Pancreas (tissue), 10 donors: ENCODE data around the gene PTGER1. TPM values are rescaled to one million over a fixed set of nuclear protein-coding genes. Genes with fewer than 3 reads are reported as not detected.

Source experiments
- ATAC-seq, 4 donors: fragments of 200-7000 bp; cut with Tn5 transposase; one replicate each; pipeline versions ENCODE4 v1.8.0 to v1.9.1; 2020; ENCODE audit warnings: mild to moderate bottlenecking in 4 of 4, moderate library complexity in 4 of 4
- DNase-seq, 6 donors: peaks; one replicate each; pipeline ENCODE4 v3.0.0-alpha.2; 2020
- FAIRE-seq: peaks from 2 replicates; lab custom pipeline; 2012; peaks lifted over from hg19 to GRCh38; lab: Jason Lieb, UNC
- H3K27ac ChIP-seq, 4 donors: fragments of 200-600 bp; sonication (generic); 1 replicate in 3 of 4; 2 replicates in 1 of 4; pipeline versions ENCODE4 v1.5.0 to v1.8.0; 2020
- H3K27me3 ChIP-seq, 4 donors: fragments of 200-600 bp; one replicate each; pipeline ENCODE4 v1.8.0; 2021
- H3K36me3 ChIP-seq, 3 donors: fragments of 200-600 bp; sonication (generic) in 1 of 3; one replicate each; pipeline versions ENCODE4 v1.5.0 to v1.8.0; 2020 to 2021
- H3K4me1 ChIP-seq, 3 donors: fragments of 200-600 bp; one replicate each; pipeline ENCODE4 v1.8.0; 2021
- H3K4me3 ChIP-seq, 4 donors: fragments of 200-600 bp; sonication (generic) in 2 of 4; one replicate each; pipeline versions ENCODE4 v1.5.0 to v1.8.0; 2020 to 2021
- H3K9me3 ChIP-seq, 4 donors: fragments of 200-600 bp; one replicate each; pipeline ENCODE4 v1.8.0; 2021
- WGBS, 2 donors: extraction: QIAGEN DNeasy Blood & Tissue Kit; methylation state at CpG; one replicate each; pipeline ENCODE4 v1.1.7; 2013; 5-methylcytosine and 5-hydroxymethylcytosine counted together
- intact Hi-C, 3 donors: fragments of 100-400 bp; cut with DNase I; formaldehyde crosslinking; loops; one replicate each; pipeline versions ENCODE4 v1.11.1 to v1.14.2; 2022
- polyA plus RNA-seq, 2 donors: library from polyadenylated mRNA; stranded (reverse); fragments of 200-250 nt; gene quantifications; one replicate each; pipeline ENCODE4 v1.2.3, GENCODE V29; 2013
- total RNA-seq, 6 donors: library from RNA; stranded (reverse); fragmentation: NEBNext Ultra II Directional in 4 of 6; extraction: Animal tissue kit (Norgen Biotek cat#: 25700) in 4 of 6; gene quantifications; one replicate each; pipeline versions ENCODE4 v1.2.1 to v1.2.4, GENCODE V29; 2021 to 2023
- TF ChIP-seq, protein P1 (sequence below), 4 donors: fragments of 200-600 bp; sonication (generic) in 3 of 4; IDR thresholded peaks; one replicate each; pipeline versions ENCODE4 v1.5.0 to v1.8.0; 2021; ENCODE audit warnings: antibody characterized with exemption in 4 of 4
- donor health status: healthy with polysubstance abuse.
- donor health status: DM: no; HTN: no; CAD: no; lungs with moderate emphysema.
- donor health status: DM: no; HTN: no; CAD: no.
- donor health status: control.
- donor health status: control.
- donor health status: Bipolar disorder and iron deficiency.
- donor health status: DM: yes; HTN: yes; CAD: no.
- donor health status: DM: no; HTN: no; CAD: no.
- donor health status: DM: no; HTN: no; CAD: no.
- donor health status: DM: yes; HTN: yes; CAD: no.

PTGER1 gene
- total and polyA plus RNA-seq, 8 donors = 0.12 to 0.61 (median 0.28) TPM; not detected in 1

- TF ChIP-seq, protein P1, sequence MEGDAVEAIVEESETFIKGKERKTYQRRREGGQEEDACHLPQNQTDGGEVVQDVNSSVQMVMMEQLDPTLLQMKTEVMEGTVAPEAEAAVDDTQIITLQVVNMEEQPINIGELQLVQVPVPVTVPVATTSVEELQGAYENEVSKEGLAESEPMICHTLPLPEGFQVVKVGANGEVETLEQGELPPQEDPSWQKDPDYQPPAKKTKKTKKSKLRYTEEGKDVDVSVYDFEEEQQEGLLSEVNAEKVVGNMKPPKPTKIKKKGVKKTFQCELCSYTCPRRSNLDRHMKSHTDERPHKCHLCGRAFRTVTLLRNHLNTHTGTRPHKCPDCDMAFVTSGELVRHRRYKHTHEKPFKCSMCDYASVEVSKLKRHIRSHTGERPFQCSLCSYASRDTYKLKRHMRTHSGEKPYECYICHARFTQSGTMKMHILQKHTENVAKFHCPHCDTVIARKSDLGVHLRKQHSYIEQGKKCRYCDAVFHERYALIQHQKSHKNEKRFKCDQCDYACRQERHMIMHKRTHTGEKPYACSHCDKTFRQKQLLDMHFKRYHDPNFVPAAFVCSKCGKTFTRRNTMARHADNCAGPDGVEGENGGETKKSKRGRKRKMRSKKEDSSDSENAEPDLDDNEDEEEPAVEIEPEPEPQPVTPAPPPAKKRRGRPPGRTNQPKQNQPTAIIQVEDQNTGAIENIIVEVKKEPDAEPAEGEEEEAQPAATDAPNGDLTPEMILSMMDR (IDR thresholded peaks at IDR 0.05) = peak; percentile 88 to 97 (median 94)
- H3K27ac ChIP-seq = no peak overlapping the region
- WGBS, 2 donors = 3% methylated on average over 61 to 66 of the region's 66 CpGs
- no peaks in the 10 kb centered on the region for H3K9me3 ChIP-seq
- no peak overlapping the region for H3K4me3 ChIP-seq
- intact Hi-C loops = no loop called here
- ATAC-seq (peak; percentile 55 to 78 (median 70)), DNase-seq (peak in 5 of 6 donors; percentile 40 to 93 (median 71)), FAIRE-seq (no peak)
- H3K36me3 ChIP-seq = peaks cover 0 to 19% (median 0%) of the 10 kb centered on the region in 3 donors
- peaks cover 4 to 5% (median 5%) of the 10 kb centered on the region in 3 donors for H3K4me1 ChIP-seq
- H3K27me3 ChIP-seq = no peaks in the 10 kb centered on the region
These were observed 2.8 kb downstream of the PTGER1 start for GRCh38 chr19:14472202-14472938.

GRCh38 chr19:14471436-14472187 lies 3.5 kb downstream of the PTGER1 start:
- Histone ChIP-seq H3K27me3 (no peaks in the 10 kb centered on the region), H3K27ac (no peak overlapping the region), H3K9me3 (no peaks in the 10 kb centered on the region), H3K4me1 (peaks cover 4 to 5% (median 5%) of the 10 kb centered on the region in 3 donors), H3K36me3 (peaks cover 0 to 22% (median 0%) of the 10 kb centered on the region in 3 donors), H3K4me3 (no peak overlapping the region)
- FAIRE-seq (no peak), ATAC-seq (no peak), DNase-seq (peak in 1 of 6 donors; percentile 73)
- TF ChIP-seq, protein P1 (IDR thresholded peaks at IDR 0.05) = no peak
- 65 to 83% methylated on average over 43 to 46 of the region's 46 CpGs for WGBS, 2 donors
- intact Hi-C loops = no loop called here

DNA sequence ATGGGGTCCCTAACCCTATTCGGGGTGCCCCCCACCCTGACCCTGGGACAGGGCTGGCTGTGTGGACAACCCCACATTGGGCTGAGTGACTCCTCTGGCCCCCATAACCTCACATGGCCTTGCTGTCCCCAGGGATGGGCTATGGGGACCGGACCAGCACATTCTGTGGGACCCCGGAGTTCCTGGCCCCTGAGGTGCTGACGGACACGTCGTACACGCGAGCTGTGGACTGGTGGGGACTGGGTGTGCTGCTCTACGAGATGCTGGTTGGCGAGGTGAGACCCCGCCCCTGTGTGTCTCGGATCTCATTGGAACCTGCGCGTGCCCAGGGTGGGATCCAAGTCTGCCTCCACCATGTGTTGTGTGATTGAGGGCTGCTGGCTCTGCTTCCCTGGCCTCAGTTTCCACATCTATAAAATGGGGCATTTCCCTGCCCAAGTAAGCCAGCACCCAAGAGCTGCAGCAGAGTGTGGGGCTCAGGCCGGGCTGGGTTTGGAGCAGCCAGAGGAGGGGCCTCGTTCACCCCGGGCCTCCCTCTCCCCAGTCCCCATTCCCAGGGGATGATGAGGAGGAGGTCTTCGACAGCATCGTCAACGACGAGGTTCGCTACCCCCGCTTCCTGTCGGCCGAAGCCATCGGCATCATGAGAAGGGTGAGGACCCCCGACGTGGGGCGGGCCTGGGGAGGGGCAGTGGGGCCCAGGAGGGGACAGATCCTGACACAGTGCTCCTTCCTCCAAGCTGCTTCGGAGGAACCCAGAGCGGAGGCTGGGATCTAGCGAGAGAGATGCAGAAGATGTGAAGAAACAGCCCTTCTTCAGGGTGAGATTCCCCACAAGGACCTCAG lies 4.9 kb downstream of the PTGER1 start:
- FAIRE-seq (no peak), DNase-seq (peak in 1 of 6 donors; percentile 55), ATAC-seq (no peak)
- Histone ChIP-seq H3K4me1 (peaks cover 4 to 5% (median 5%) of the 10 kb centered on the region in 3 donors), H3K27me3 (no peaks in the 10 kb centered on the region), H3K27ac (no peak overlapping the region), H3K4me3 (no peak overlapping the region), H3K9me3 (no peaks in the 10 kb centered on the region), H3K36me3 (peaks cover 0 to 28% (median 0%) of the 10 kb centered on the region in 3 donors)
- WGBS, 2 donors = 87 to 88% methylated on average over 32 of the region's 32 CpGs
- intact Hi-C loops = no loop called here
- TF ChIP-seq, protein P1 (IDR thresholded peaks at IDR 0.05) = no peak

DNA sequence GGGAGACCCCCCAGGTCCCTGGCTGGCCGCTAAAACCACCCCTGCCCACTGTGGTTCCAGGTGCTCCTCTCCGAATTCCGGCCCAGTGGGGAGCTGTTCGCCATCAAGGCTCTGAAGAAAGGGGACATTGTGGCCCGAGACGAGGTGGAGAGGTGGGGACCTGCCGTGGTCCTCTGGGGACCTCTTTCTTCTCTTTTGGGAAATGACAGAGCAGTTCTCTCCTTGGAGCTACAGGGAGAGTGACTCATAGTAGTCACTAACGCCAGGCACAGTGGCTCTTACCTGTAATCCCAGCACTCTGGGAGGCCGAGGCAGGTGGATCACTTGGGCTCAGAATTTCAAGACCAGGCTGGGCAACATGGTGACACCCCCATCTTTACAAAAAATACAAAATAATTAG lies 7.3 kb downstream of the PTGER1 start:
- TF ChIP-seq, protein P1 (IDR thresholded peaks at IDR 0.05) = no peak
- whole genome bisulfite sequencing, 2 donors = 85 to 87% methylated on average over 9 of the region's 9 CpGs
- DNase-seq = no peak
- H3K27me3 ChIP-seq = no peaks in the 10 kb centered on the region
- FAIRE-seq = no peak
- no peak for ATAC-seq
- H3K36me3 ChIP-seq = peaks cover 0 to 38% (median 8%) of the 10 kb centered on the region in 3 donors
- intact Hi-C loops = no loop called here
- H3K4me1 ChIP-seq = peaks cover 4 to 5% (median 5%) of the 10 kb centered on the region in 3 donors
- no peaks in the 10 kb centered on the region for H3K9me3 ChIP-seq
- H3K4me3 ChIP-seq = no peak overlapping the region
- H3K27ac ChIP-seq = no peak overlapping the region
